ENCODE data around the gene RUNX1.

The RUNX1 gene

GRCh38 chr21:34797921-34798535, 251.1 kb downstream of the RUNX1 start:
- no peak for DNase-seq (ENCODE audit: low read depth)
- TF ChIP-seq MAX (IDR thresholded peaks at IDR 0.05; ENCODE audit: low read depth, low read length) (no peak), CTCF (IDR thresholded peaks at IDR 0.05; ENCODE audit: low read depth, low read length) (no peak), POLR2A (IDR thresholded peaks at IDR 0.05; ENCODE audit: extremely low read depth, insufficient read length) (no peak), MYC (IDR thresholded peaks at IDR 0.05; ENCODE audit: low read depth, low read length) (no peak)

GRCh38 chr21:34797201-34797525, 251.9 kb downstream of the RUNX1 start:
- DNase-seq (ENCODE audit: low read depth) = no peak
- TF ChIP-seq MYC (IDR thresholded peaks at IDR 0.05; ENCODE audit: low read depth, low read length) = no peak
- no peak for TF ChIP-seq POLR2A (IDR thresholded peaks at IDR 0.05; ENCODE audit: extremely low read depth, insufficient read length)
- TF ChIP-seq MAX (IDR thresholded peaks at IDR 0.05; ENCODE audit: low read depth, low read length) = no peak
- TF ChIP-seq CTCF (IDR thresholded peaks at IDR 0.05; ENCODE audit: low read depth, low read length) = no peak
- H3K4me3 ChIP-seq (ENCODE audit: low read depth, low read length) = no peak overlapping the region

More at GRCh38 chr21:34797921-34798535, 251.1 kb downstream of the RUNX1 start:
- H3K4me3 ChIP-seq (ENCODE audit: low read depth, low read length) = no peak overlapping the region

GRCh38 chr21:34796518-34797200, 252.4 kb downstream of the RUNX1 start:
- H3K4me3 ChIP-seq (ENCODE audit: low read depth, low read length) = no peak overlapping the region
- no peak for DNase-seq (ENCODE audit: low read depth)
- TF ChIP-seq POLR2A (IDR thresholded peaks at IDR 0.05; ENCODE audit: extremely low read depth, insufficient read length) (no peak), CTCF (IDR thresholded peaks at IDR 0.05; ENCODE audit: low read depth, low read length) (no peak), MAX (IDR thresholded peaks at IDR 0.05; ENCODE audit: low read depth, low read length) (no peak), MYC (IDR thresholded peaks at IDR 0.05; ENCODE audit: low read depth, low read length) (no peak)

- no peak for TF ChIP-seq CTCF (IDR thresholded peaks at IDR 0.05; ENCODE audit: low read depth, low read length)
- TF ChIP-seq POLR2A (IDR thresholded peaks at IDR 0.05; ENCODE audit: extremely low read depth, insufficient read length) = no peak
- TF ChIP-seq MAX (IDR thresholded peaks at IDR 0.05; ENCODE audit: low read depth, low read length) = no peak
- no peak for TF ChIP-seq MYC (IDR thresholded peaks at IDR 0.05; ENCODE audit: low read depth, low read length)
These were observed 253.4 kb downstream of the RUNX1 start for GRCh38 chr21:34795548-34796180.

GRCh38 chr21:34795175-34795547, 253.9 kb downstream of the RUNX1 start:
- no peak overlapping the region for H3K4me3 ChIP-seq (ENCODE audit: low read depth, low read length)
- DNase-seq (ENCODE audit: low read depth) = no peak
- TF ChIP-seq MYC (IDR thresholded peaks at IDR 0.05; ENCODE audit: low read depth, low read length) (no peak), CTCF (IDR thresholded peaks at IDR 0.05; ENCODE audit: low read depth, low read length) (no peak), MAX (IDR thresholded peaks at IDR 0.05; ENCODE audit: low read depth, low read length) (no peak), POLR2A (IDR thresholded peaks at IDR 0.05; ENCODE audit: extremely low read depth, insufficient read length) (no peak)

More at GRCh38 chr21:34795548-34796180, 253.4 kb downstream of the RUNX1 start:
- no peak overlapping the region for H3K4me3 ChIP-seq (ENCODE audit: low read depth, low read length)
- no peak for DNase-seq (ENCODE audit: low read depth)
